ENCODE data around the gene ZNF837.
"Not testable (repeated sequence)": the region's sequence is repeated elsewhere in the genome, so short reads cannot be mapped to it uniquely, and the experiment has no call there.

Gene ZNF837

GRCh38 chr19:58350001-58350861 lies 30.6 kb downstream of the ZNF837 start:
- no peak for DNase-seq (ENCODE audit: low read depth)

GRCh38 chr19:58349590-58349989 lies 31.2 kb downstream of the ZNF837 start:
- DNase-seq (ENCODE audit: low read depth), result no peak

GRCh38 chr19:58348080-58348479 lies 32.8 kb downstream of the ZNF837 start:
- DNase-seq (ENCODE audit: low read depth), result not testable (repeated sequence)

GRCh38 chr19:58346961-58347929 lies 33.6 kb downstream of the ZNF837 start:
- DNase-seq (ENCODE audit: low read depth), result no peak

- DNase-seq (ENCODE audit: low read depth), result no peak
Measured at GRCh38 chr19:58345558-58345957, 35.3 kb downstream of the ZNF837 start.

- no peak for DNase-seq (ENCODE audit: low read depth)
Measured at GRCh38 chr19:58338825-58339558, 41.8 kb downstream of the ZNF837 start.

GRCh38 chr19:58338336-58338735 lies 42.5 kb downstream of the ZNF837 start:
- no peak for DNase-seq (ENCODE audit: low read depth)

- no peak for DNase-seq (ENCODE audit: low read depth)
Measured at GRCh38 chr19:58336820-58337219, 44.0 kb downstream of the ZNF837 start.

GRCh38 chr19:58336216-58336615 lies 44.6 kb downstream of the ZNF837 start:
- DNase-seq (ENCODE audit: low read depth), result no peak

GRCh38 chr19:58335630-58336029 lies 45.2 kb downstream of the ZNF837 start:
- DNase-seq (ENCODE audit: low read depth), result no peak

GRCh38 chr19:58334691-58335249 lies 46.1 kb downstream of the ZNF837 start:
- no peak for DNase-seq (ENCODE audit: low read depth)

GRCh38 chr19:58332697-58333096 lies 48.1 kb downstream of the ZNF837 start:
- no peak for DNase-seq (ENCODE audit: low read depth)

GRCh38 chr19:58330458-58330857 lies 50.4 kb downstream of the ZNF837 start:
- DNase-seq (ENCODE audit: low read depth), result peak; percentile 85

GRCh38 chr19:58328999-58329398 lies 51.8 kb downstream of the ZNF837 start:
- DNase-seq (ENCODE audit: low read depth), result no peak

- DNase-seq (ENCODE audit: low read depth), result peak; percentile 97
Measured at GRCh38 chr19:58326914-58327726, 53.7 kb downstream of the ZNF837 start, which contains the start of gene ZSCAN22. ZSCAN22 (plus strand) TSS chr19:58326994; CDS start chr19:58334803, 7,809 bp downstream.

- no peak for DNase-seq (ENCODE audit: low read depth)
Measured at GRCh38 chr19:58326501-58326913, 54.3 kb downstream of the ZNF837 start.

- no peak for DNase-seq (ENCODE audit: low read depth)
Measured at GRCh38 chr19:58325311-58326022, 55.4 kb downstream of the ZNF837 start.

GRCh38 chr19:58319241-58319640 lies 61.6 kb downstream of the ZNF837 start:
- no peak for DNase-seq (ENCODE audit: low read depth)

- no peak for DNase-seq (ENCODE audit: low read depth)
Measured at GRCh38 chr19:58318297-58318696, 62.5 kb downstream of the ZNF837 start.
